GM12878 (cell line): ENCODE measurements around the gene SPDYE3. TPM values are rescaled to one million over a fixed set of nuclear protein-coding genes. Genes with fewer than 3 reads are reported as not detected.
A peak's percentile ranks its signal among the peaks of the same experiment; 100 is the strongest.

ENCODE experiments used
- ATF7 ChIP-seq: fragments of 450-650 bp; IDR thresholded peaks from 2 replicates; pipeline ENCODE4 v1.6.1; 2016; ENCODE audit warnings: low read depth, mild to moderate bottlenecking
- BRCA1 ChIP-seq: IDR thresholded peaks from 2 replicates; pipeline ENCODE4 v1.6.1; 2011; ENCODE audit warnings: low read depth, low read length, improper control_type of control experiment
- CBX5 ChIP-seq: sonication (generic); IDR thresholded peaks from 2 replicates; pipeline ENCODE4 v1.6.1; 2016; ENCODE audit warnings: low read depth, moderate library complexity, mild to moderate bottlenecking, inconsistent platforms
- CEBPB ChIP-seq, 2 experiments: fragments of 150-350 bp in 1 of 2; IDR thresholded peaks; 2 replicates each; pipeline ENCODE4 v1.6.1; 2012 to 2014; ENCODE audit warnings: low read depth in 2 of 2, low read length in 2 of 2, borderline replicate concordance in 1 of 2, inconsistent platforms in 1 of 2
- CHD2 ChIP-seq: IDR thresholded peaks from 2 replicates; pipeline ENCODE4 v1.6.1; 2011; ENCODE audit warnings: low read depth, low read length, improper control_type of control experiment, borderline replicate concordance
- CUX1 ChIP-seq: IDR thresholded peaks from 2 replicates; pipeline ENCODE4 v1.6.1; 2012; ENCODE audit warnings: improper control_type of control experiment, low read depth, low read length; ENCODE audit not compliant: insufficient replicate concordance
- MLLT1 ChIP-seq: fragments of 450-650 bp; IDR thresholded peaks from 2 replicates; pipeline ENCODE4 v1.6.1; 2016; ENCODE audit warnings: mild to moderate bottlenecking
- NR2F1 ChIP-seq: fragments of 450-650 bp; conservative IDR thresholded peaks from 2 replicates; pipeline ENCODE4 v1.6.1; 2017; ENCODE audit warnings: mild to moderate bottlenecking
- SMARCA5 ChIP-seq: fragments of 450-650 bp; IDR thresholded peaks from 2 replicates; pipeline ENCODE4 v1.6.1; 2017; ENCODE audit warnings: mild to moderate bottlenecking
- SUPT20H ChIP-seq: IDR thresholded peaks from 2 replicates; pipeline ENCODE4 v1.6.1; 2011; ENCODE audit warnings: low read depth, mild to moderate bottlenecking, low read length, moderate library complexity, borderline replicate concordance; ENCODE audit not compliant: control insufficient read depth
- ZBTB40 ChIP-seq: fragments of 450-650 bp; IDR thresholded peaks from 2 replicates; pipeline ENCODE4 v1.6.1; 2016; ENCODE audit warnings: mild to moderate bottlenecking, moderate library complexity, borderline replicate concordance
- polyA plus RNA-seq, 11 experiments: library from polyadenylated mRNA; depleted of rRNA in 4 of 11; unstranded in 6 of 11; stranded (reverse) in 5 of 11; fragments of >200 nt; fragmentation: Nextera tagmentation in 4 of 11; fragmentation: Illumina TruSeq in 1 of 11; extraction: Ambion mirVana in 4 of 11; extraction: Trizol in 1 of 11; gene quantifications; 1 replicate in 1 of 11; 2 replicates in 10 of 11; pipeline versions ENCODE4 v1.2.1 to v1.2.3, GENCODE V29; 2011 to 2016; ENCODE audit warnings: inconsistent platforms in 2 of 11, missing spikeins in 2 of 11, low read depth in 1 of 11
- total RNA-seq, 4 experiments: library from RNA; depleted of rRNA in 3 of 4; stranded (reverse); fragments of >200 nt in 3 of 4; fragmentation: Illumina TruSeq in 1 of 4; extraction: Trizol in 1 of 4; gene quantifications; 2 replicates each; pipeline versions ENCODE4 v1.2.1 to v1.2.3, GENCODE V29; 2013 to 2021
- TF ChIP-seq, protein P1 (sequence below): fragments of 450-650 bp; IDR thresholded peaks from 2 replicates; pipeline ENCODE4 v1.6.1; 2017; ENCODE audit warnings: mild to moderate bottlenecking, moderate library complexity

The SPDYE3 gene
- total and polyA plus RNA-seq, 10 of the 15 experiments (the other 5 are each of a cell fraction or from before 2014, with no cell fraction given): 0.03 to 9.4 (median 1.4) TPM; not detected in 4

DNA sequence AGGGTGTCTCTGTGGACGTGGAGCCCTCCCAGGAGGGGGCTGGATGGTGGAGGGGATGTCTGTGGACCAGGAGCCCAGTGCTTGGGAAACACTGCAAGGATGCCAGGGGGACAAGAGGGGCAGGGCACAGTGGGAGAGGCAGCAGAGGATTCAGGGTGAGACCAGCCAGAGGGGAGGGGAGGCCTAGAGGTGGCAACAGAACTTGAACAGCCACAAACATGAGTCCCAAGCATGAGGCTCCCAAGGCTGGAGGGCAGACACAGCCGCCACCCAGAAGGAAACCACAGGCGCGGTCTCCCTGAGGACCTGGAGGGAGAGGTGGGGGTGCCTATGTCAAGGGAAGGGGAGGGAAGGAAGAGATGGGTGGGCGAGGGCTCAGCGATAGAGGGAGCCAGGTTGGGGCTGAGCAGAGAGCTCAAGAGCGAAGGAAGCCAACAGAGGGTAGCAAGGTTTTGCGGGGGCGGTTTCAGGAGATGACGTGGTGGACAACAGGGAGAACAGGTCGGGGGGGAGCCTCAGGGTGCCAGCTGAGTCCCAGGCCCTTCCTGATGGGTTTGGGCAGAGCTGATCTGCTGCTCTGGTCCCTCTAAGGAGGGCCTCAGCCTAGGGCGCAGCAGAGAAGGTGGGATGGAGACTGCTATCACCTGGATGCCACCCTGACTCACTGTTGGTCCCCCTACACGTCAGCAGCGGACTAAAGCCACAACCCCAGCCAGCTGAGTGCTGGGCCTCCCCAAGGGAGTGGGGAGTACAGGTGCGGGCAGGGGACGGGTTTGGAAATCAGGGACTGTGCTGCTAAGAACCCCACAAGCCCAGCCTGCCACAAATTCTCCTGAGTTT is 59.1 kb downstream of the SPDYE3 start (continued):
- TF ChIP-seq SUPT20H (no peak), SMARCA5 (no peak), MLLT1 (peak; percentile 87), CBX5 (no peak), ATF7 (peak; percentile 98), CUX1 (no peak), NR2F1 (peak; percentile 82), BRCA1 (no peak), CEBPB (IDR thresholded peaks at IDR 0.05; ENCODE audit: borderline replicate concordance in 1 of 2, low read depth in 2 of 2, low read length in 2 of 2) (no peak), ZBTB40 (no peak), CHD2 (no peak)
- TF ChIP-seq, protein P1, sequence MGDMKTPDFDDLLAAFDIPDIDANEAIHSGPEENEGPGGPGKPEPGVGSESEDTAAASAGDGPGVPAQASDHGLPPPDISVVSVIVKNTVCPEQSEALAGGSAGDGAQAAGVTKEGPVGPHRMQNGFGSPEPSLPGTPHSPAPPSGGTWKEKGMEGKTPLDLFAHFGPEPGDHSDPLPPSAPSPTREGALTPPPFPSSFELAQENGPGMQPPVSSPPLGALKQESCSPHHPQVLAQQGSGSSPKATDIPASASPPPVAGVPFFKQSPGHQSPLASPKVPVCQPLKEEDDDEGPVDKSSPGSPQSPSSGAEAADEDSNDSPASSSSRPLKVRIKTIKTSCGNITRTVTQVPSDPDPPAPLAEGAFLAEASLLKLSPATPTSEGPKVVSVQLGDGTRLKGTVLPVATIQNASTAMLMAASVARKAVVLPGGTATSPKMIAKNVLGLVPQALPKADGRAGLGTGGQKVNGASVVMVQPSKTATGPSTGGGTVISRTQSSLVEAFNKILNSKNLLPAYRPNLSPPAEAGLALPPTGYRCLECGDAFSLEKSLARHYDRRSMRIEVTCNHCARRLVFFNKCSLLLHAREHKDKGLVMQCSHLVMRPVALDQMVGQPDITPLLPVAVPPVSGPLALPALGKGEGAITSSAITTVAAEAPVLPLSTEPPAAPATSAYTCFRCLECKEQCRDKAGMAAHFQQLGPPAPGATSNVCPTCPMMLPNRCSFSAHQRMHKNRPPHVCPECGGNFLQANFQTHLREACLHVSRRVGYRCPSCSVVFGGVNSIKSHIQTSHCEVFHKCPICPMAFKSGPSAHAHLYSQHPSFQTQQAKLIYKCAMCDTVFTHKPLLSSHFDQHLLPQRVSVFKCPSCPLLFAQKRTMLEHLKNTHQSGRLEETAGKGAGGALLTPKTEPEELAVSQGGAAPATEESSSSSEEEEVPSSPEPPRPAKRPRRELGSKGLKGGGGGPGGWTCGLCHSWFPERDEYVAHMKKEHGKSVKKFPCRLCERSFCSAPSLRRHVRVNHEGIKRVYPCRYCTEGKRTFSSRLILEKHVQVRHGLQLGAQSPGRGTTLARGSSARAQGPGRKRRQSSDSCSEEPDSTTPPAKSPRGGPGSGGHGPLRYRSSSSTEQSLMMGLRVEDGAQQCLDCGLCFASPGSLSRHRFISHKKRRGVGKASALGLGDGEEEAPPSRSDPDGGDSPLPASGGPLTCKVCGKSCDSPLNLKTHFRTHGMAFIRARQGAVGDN: peak; percentile 74
